GM23338 (cell line): ENCODE results near the gene DDX25. TPM values are rescaled to one million over a fixed set of nuclear protein-coding genes. Genes with fewer than 3 reads are reported as not detected.

ENCODE experiments used
- ATAC-seq: fragments of 200-7000 bp; cut with Tn5 transposase; 3 replicates; pipeline ENCODE4 v1.9.1; 2020
- DNase-seq: peaks from one replicate; pipeline ENCODE4 v3.0.0-alpha.2; 2015; ENCODE audit warnings: low spot score
- H2AFZ ChIP-seq: fragments of 200-600 bp; sonication (generic); 2 replicates; pipeline ENCODE4 v1.8.0; 2016; ENCODE audit warnings: antibody characterized with exemption, mild to moderate bottlenecking, moderate library complexity
- H3F3A ChIP-seq: fragments of 200-600 bp; sonication (generic); replicated peaks from 2 replicates; pipeline ENCODE4 v1.8.0; 2017; ENCODE audit warnings: antibody characterized with exemption, mixed run types, low read depth
- H3K27ac ChIP-seq: fragments of 200-600 bp; sonication (generic); 2 replicates; pipeline ENCODE4 v1.6.1; 2016; ENCODE audit warnings: low read depth
- H3K27me3 ChIP-seq: fragments of 200-600 bp; sonication (generic); 2 replicates; pipeline ENCODE4 v1.8.0; 2016; ENCODE audit warnings: mild to moderate bottlenecking, mixed run types, moderate library complexity; ENCODE audit not compliant: insufficient read depth
- H3K36me3 ChIP-seq: fragments of 200-600 bp; sonication (generic); 2 replicates; pipeline ENCODE4 v1.8.0; 2016; ENCODE audit warnings: mild to moderate bottlenecking; ENCODE audit not compliant: insufficient read depth
- H3K4me1 ChIP-seq: fragments of 200-600 bp; sonication (generic); 2 replicates; pipeline ENCODE4 v1.8.0; 2016; ENCODE audit warnings: mild to moderate bottlenecking, moderate library complexity; ENCODE audit not compliant: insufficient read depth
- H3K4me2 ChIP-seq: fragments of 200-600 bp; sonication (generic); 2 replicates; pipeline ENCODE4 v1.7.1; 2017; ENCODE audit warnings: mixed run types
- H3K4me3 ChIP-seq: fragments of 200-600 bp; sonication (generic); 2 replicates; pipeline ENCODE4 v1.6.1; 2016; ENCODE audit warnings: mixed run types
- H3K79me2 ChIP-seq: fragments of 200-600 bp; sonication (generic); replicated peaks from 2 replicates; pipeline ENCODE4 v1.8.0; 2017; ENCODE audit warnings: mild to moderate bottlenecking; ENCODE audit not compliant: insufficient read depth
- H3K9me2 ChIP-seq: fragments of 200-600 bp; sonication (generic); 2 replicates; pipeline ENCODE4 v1.8.0; 2017; ENCODE audit not compliant: insufficient read depth
- H4K20me1 ChIP-seq: fragments of 200-600 bp; sonication (generic); replicated peaks from 2 replicates; pipeline ENCODE4 v1.8.0; 2017; ENCODE audit warnings: mild to moderate bottlenecking; ENCODE audit not compliant: insufficient read depth
- H3K27ac Mint-ChIP-seq: 2 replicates; pipeline ENCODE4 v1.8.0; 2020; ENCODE audit warnings: inconsistent platforms, mild to moderate bottlenecking, moderate library complexity, mixed read lengths
- H3K27me3 Mint-ChIP-seq: 3 replicates; pipeline ENCODE4 v1.8.0; 2022; ENCODE audit warnings: low read depth, mild to moderate bottlenecking, moderate library complexity, mixed read lengths, inconsistent platforms; ENCODE audit not compliant: insufficient read depth, poor library complexity
- H3K36me3 Mint-ChIP-seq: 3 replicates; pipeline ENCODE4 v1.8.0; 2021; ENCODE audit warnings: low read depth, mild to moderate bottlenecking, inconsistent platforms, moderate library complexity, mixed read lengths
- H3K4me1 Mint-ChIP-seq: 3 replicates; pipeline ENCODE4 v1.8.0; 2020; ENCODE audit warnings: mild to moderate bottlenecking, inconsistent platforms, mixed read lengths
- H3K4me3 Mint-ChIP-seq: 3 replicates; pipeline ENCODE4 v1.8.0; 2021; ENCODE audit warnings: moderate library complexity, mild to moderate bottlenecking, inconsistent platforms, mixed read lengths
- H3K9me3 Mint-ChIP-seq: 3 replicates; pipeline ENCODE4 v1.8.0; 2020; ENCODE audit warnings: moderate library complexity, mild to moderate bottlenecking, inconsistent platforms, mixed read lengths
- CREB1 ChIP-seq: fragments of 250-450 bp; sonication (Bioruptor Pico); IDR thresholded peaks from 2 replicates; pipeline ENCODE4 v1.5.0; 2020; ENCODE audit warnings: low read depth, mild to moderate bottlenecking, moderate library complexity
- EZH2 ChIP-seq: fragments of 200-600 bp; sonication (generic); IDR thresholded peaks from one replicate; pipeline ENCODE4 v1.8.0; 2017; ENCODE audit warnings: antibody characterized with exemption, mild to moderate bottlenecking, low read depth; ENCODE audit not compliant: unreplicated experiment
- EZH2phosphoT487 ChIP-seq: fragments of 200-600 bp; sonication (generic); IDR thresholded peaks from one replicate; pipeline ENCODE4 v1.8.1; 2018; ENCODE audit warnings: antibody characterized with exemption; ENCODE audit not compliant: unreplicated experiment
- JUNB ChIP-seq: IDR thresholded peaks from one replicate; pipeline ENCODE4 v1.6.1; 2016; ENCODE audit warnings: antibody characterized with exemption; ENCODE audit not compliant: unreplicated experiment
- NANOG ChIP-seq: IDR thresholded peaks from 2 replicates; pipeline ENCODE4 v1.6.1; 2016; ENCODE audit warnings: antibody characterized with exemption, borderline replicate concordance
- STAT1 ChIP-seq: IDR thresholded peaks from one replicate; pipeline ENCODE4 v1.6.1; 2016; ENCODE audit warnings: antibody characterized with exemption; ENCODE audit not compliant: unreplicated experiment
- ZNF114 ChIP-seq: fragments of 250-450 bp; sonication (Bioruptor Pico); IDR thresholded peaks from 2 replicates; pipeline ENCODE4 v1.5.0; 2020; ENCODE audit warnings: mild to moderate bottlenecking, moderate library complexity
- ZNF331 ChIP-seq: fragments of 250-450 bp; sonication (Bioruptor Pico); IDR thresholded peaks from 2 replicates; pipeline ENCODE4 v1.5.0; 2020; ENCODE audit warnings: low read depth, mild to moderate bottlenecking, moderate library complexity
- polyA plus RNA-seq: library from polyadenylated mRNA; unstranded; fragments of >200 nt; fragmentation: Nextera tagmentation; extraction: Ambion mirVana; gene quantifications from 2 replicates; pipeline ENCODE4 v1.2.1, GENCODE V29; 2016
- total RNA-seq: library from RNA; depleted of rRNA; stranded (reverse); fragments of >200 nt; shearing (Covaris generic); gene quantifications from 2 replicates; pipeline ENCODE4 v1.2.3, GENCODE V29; 2014
- TF ChIP-seq, protein P1 (sequence below), 2 experiments: fragments of 200-600 bp in 1 of 2; sonication (generic) in 1 of 2; conservative IDR thresholded peaks; 2 replicates each; pipeline versions ENCODE4 v1.5.1 to v1.6.1; 2016 to 2017; ENCODE audit warnings: antibody characterized with exemption in 2 of 2, low read depth in 2 of 2, mild to moderate bottlenecking in 2 of 2, moderate library complexity in 1 of 2
- TF ChIP-seq, protein P2 (sequence below): fragments of 250-450 bp; sonication (Bioruptor Pico); IDR thresholded peaks from 2 replicates; pipeline ENCODE4 v1.5.0; 2020; ENCODE audit warnings: mild to moderate bottlenecking, moderate library complexity

DDX25 gene
- total and polyA plus RNA-seq, 2 experiments from 2014 or later, result 20.6 to 23.6 TPM

DNA sequence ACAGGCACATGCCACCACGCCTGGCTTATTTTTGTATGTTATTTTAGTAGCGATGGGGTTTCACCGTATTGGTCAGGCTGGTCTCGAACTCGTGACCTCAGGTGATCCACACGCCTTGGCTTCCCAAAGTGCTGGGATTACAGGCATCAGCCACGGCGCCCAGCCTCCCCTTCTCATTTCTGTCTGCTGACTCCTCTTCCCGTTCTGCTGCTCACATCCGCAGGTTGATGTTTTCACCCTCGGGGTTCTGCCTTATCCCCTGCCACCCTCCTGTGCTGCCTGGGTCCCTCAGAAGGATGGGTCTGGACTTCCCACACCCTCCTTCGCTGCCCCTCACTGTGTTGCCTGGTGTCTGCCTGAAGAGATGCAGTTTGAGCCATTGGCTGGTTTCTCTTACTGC lies 22.4 kb downstream of the DDX25 start (continued):
- TF ChIP-seq, protein P1, sequence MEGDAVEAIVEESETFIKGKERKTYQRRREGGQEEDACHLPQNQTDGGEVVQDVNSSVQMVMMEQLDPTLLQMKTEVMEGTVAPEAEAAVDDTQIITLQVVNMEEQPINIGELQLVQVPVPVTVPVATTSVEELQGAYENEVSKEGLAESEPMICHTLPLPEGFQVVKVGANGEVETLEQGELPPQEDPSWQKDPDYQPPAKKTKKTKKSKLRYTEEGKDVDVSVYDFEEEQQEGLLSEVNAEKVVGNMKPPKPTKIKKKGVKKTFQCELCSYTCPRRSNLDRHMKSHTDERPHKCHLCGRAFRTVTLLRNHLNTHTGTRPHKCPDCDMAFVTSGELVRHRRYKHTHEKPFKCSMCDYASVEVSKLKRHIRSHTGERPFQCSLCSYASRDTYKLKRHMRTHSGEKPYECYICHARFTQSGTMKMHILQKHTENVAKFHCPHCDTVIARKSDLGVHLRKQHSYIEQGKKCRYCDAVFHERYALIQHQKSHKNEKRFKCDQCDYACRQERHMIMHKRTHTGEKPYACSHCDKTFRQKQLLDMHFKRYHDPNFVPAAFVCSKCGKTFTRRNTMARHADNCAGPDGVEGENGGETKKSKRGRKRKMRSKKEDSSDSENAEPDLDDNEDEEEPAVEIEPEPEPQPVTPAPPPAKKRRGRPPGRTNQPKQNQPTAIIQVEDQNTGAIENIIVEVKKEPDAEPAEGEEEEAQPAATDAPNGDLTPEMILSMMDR (conservative IDR thresholded peaks at IDR 0.05; ENCODE audit: low read depth in 2 of 2), result no peak
- TF ChIP-seq NANOG (no peak), JUNB (no peak), ZNF331 (CRISPR knock-in tag) (no peak), ZNF114 (no peak)

DNA sequence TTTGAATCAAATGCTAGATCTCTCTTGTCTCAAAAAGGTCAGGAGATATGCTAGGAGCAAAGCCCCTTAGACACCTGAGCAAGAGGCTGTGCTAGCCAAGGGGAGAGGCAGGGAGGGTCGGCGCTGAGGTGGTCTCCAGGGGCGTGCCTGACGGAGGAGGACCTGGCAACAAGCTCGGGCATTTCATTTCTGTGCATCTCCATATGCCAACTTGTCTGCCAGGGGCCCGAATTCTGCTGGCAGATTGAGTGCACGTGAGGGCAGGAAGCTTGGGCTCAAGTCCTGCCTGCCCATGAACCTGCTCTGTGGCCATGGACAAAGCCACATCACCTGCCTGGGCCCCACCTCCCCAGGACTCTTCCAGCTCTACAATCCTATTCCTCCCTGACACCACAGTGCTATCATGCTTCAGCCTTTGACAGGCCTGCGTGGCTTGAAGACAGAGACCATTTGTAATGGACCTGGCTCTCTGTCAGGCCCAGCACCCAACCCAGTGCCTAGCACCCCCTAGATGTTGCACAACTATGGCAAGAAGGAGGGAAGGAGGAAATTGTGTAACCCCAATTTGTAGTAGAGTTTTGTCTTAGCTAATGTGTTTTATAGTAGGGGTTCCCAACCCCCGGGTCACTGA lies 25.3 kb downstream of the DDX25 start:
- DNase-seq, result no peak

More for the DNA sequence above, 25.3 kb downstream of the DDX25 start:
- H3K9me2 ChIP-seq, result no peaks in the 10 kb centered on the region
- no peak overlapping the region for H3K4me3 ChIP-seq
- H3K36me3 Mint-ChIP-seq, result no peaks in the 10 kb centered on the region
- no peaks in the 10 kb centered on the region for H3F3A ChIP-seq
- no peaks in the 10 kb centered on the region for H3K27me3 ChIP-seq
- no peaks in the 10 kb centered on the region for H3K79me2 ChIP-seq
- no peaks in the 10 kb centered on the region for H3K36me3 ChIP-seq
- H3K4me3 Mint-ChIP-seq, result no peak overlapping the region
- no peak for ATAC-seq
- peaks cover 7% of the 10 kb centered on the region for H3K27me3 Mint-ChIP-seq
- H3K4me1 ChIP-seq, result peaks cover 10% of the 10 kb centered on the region
- no peak overlapping the region for H3K27ac ChIP-seq
- H2AFZ ChIP-seq, result no peak overlapping the region
- H3K9me3 Mint-ChIP-seq, result no peaks in the 10 kb centered on the region
- H3K4me2 ChIP-seq, result no peak overlapping the region
- H4K20me1 ChIP-seq, result no peaks in the 10 kb centered on the region
- TF ChIP-seq CREB1 (CRISPR knock-in tag) (no peak), ZNF331 (CRISPR knock-in tag) (no peak), JUNB (no peak), STAT1 (no peak), EZH2phosphoT487 (no peak), ZNF114 (no peak), EZH2 (no peak)
- TF ChIP-seq, protein P2, sequence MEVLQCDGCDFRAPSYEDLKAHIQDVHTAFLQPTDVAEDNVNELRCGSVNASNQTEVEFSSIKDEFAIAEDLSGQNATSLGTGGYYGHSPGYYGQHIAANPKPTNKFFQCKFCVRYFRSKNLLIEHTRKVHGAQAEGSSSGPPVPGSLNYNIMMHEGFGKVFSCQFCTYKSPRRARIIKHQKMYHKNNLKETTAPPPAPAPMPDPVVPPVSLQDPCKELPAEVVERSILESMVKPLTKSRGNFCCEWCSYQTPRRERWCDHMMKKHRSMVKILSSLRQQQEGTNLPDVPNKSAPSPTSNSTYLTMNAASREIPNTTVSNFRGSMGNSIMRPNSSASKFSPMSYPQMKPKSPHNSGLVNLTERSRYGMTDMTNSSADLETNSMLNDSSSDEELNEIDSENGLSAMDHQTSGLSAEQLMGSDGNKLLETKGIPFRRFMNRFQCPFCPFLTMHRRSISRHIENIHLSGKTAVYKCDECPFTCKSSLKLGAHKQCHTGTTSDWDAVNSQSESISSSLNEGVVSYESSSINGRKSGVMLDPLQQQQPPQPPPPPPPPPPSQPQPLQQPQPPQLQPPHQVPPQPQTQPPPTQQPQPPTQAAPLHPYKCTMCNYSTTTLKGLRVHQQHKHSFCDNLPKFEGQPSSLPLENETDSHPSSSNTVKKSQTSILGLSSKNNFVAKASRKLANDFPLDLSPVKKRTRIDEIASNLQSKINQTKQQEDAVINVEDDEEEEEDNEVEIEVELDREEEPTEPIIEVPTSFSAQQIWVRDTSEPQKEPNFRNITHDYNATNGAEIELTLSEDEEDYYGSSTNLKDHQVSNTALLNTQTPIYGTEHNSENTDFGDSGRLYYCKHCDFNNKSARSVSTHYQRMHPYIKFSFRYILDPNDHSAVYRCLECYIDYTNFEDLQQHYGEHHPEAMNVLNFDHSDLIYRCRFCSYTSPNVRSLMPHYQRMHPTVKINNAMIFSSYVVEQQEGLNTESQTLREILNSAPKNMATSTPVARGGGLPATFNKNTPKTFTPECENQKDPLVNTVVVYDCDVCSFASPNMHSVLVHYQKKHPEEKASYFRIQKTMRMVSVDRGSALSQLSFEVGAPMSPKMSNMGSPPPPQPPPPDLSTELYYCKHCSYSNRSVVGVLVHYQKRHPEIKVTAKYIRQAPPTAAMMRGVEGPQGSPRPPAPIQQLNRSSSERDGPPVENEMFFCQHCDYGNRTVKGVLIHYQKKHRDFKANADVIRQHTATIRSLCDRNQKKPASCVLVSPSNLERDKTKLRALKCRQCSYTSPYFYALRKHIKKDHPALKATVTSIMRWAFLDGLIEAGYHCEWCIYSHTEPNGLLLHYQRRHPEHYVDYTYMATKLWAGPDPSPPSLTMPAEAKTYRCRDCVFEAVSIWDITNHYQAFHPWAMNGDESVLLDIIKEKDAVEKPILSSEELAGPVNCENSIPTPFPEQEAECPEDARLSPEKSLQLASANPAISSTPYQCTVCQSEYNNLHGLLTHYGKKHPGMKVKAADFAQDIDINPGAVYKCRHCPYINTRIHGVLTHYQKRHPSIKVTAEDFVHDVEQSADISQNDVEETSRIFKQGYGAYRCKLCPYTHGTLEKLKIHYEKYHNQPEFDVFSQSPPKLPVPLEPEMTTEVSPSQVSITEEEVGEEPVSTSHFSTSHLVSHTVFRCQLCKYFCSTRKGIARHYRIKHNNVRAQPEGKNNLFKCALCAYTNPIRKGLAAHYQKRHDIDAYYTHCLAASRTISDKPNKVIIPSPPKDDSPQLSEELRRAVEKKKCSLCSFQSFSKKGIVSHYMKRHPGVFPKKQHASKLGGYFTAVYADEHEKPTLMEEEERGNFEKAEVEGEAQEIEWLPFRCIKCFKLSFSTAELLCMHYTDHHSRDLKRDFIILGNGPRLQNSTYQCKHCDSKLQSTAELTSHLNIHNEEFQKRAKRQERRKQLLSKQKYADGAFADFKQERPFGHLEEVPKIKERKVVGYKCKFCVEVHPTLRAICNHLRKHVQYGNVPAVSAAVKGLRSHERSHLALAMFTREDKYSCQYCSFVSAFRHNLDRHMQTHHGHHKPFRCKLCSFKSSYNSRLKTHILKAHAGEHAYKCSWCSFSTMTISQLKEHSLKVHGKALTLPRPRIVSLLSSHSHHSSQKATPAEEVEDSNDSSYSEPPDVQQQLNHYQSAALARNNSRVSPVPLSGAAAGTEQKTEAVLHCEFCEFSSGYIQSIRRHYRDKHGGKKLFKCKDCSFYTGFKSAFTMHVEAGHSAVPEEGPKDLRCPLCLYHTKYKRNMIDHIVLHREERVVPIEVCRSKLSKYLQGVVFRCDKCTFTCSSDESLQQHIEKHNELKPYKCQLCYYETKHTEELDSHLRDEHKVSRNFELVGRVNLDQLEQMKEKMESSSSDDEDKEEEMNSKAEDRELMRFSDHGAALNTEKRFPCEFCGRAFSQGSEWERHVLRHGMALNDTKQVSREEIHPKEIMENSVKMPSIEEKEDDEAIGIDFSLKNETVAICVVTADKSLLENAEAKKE (CRISPR knock-in tag), result no peak
- no peak overlapping the region for H3K27ac Mint-ChIP-seq
- H3K4me1 Mint-ChIP-seq, result peaks cover 45% of the 10 kb centered on the region
